Hematopoietic multipotent progenitor cell treated with erythropoietin and hydrocortisone succinate and interleukin-3 and kit ligand, for 17 days (in vitro differentiated cells): ENCODE data around the gene CPEB4.

ENCODE experiments used
- DNase-seq: peaks from one replicate; pipeline ENCODE4 v3.0.0-alpha.2; 2015; ENCODE audit warnings: low spot score

CPEB4 gene

DNA sequence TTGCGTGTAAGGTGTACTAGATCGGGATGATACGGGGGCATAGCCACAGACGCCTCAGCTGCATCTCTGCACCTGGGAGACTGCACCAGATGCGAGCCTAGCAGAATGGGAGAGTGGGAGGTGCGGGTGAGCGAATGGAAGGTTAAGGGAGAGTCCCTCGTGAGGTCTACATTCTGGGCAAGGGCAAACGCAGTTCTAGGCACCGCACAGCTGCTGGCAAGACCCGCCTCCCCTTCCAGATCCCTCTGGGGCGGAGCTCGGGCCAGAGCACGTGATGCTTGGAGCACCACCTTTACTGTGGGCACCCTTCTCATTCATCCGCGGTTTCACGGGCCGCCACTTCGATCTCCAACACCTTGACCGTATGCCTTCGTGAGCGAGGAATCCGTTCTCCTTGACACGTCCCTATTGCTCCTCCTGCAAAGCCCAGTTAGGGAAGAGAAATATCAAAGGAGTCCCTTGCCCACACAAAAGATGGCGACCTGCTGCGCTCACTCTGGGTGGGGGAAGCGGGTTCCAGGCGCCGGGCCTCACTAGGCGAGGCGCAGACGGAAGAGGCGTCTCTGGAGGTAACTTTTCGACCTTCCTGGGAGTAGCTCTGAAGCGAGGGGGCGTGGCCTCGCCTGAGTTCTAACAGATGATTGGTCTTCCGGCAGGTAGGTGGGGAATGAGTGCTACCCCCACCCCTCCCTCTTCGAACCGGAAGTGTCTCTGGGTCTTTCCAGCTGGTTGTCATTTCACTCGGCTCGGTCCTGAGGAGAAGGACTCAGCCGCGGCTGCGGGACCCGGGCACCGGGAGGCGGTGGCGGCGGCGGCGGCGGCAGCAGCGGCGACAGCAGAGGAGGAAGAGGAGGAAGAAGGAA, at the start of gene CPEB4:
TSS of gene CPEB4 (plus strand) at position 740 of the 863 bp plus-strand sequence. CDS start 1,385 bp downstream, outside the sequence.
- DNase-seq: peak; percentile 100

- DNase-seq: peak; percentile 91
These were observed 48.9 kb upstream of the CPEB4 start for GRCh38 chr5:173839117-173839713.

DNA sequence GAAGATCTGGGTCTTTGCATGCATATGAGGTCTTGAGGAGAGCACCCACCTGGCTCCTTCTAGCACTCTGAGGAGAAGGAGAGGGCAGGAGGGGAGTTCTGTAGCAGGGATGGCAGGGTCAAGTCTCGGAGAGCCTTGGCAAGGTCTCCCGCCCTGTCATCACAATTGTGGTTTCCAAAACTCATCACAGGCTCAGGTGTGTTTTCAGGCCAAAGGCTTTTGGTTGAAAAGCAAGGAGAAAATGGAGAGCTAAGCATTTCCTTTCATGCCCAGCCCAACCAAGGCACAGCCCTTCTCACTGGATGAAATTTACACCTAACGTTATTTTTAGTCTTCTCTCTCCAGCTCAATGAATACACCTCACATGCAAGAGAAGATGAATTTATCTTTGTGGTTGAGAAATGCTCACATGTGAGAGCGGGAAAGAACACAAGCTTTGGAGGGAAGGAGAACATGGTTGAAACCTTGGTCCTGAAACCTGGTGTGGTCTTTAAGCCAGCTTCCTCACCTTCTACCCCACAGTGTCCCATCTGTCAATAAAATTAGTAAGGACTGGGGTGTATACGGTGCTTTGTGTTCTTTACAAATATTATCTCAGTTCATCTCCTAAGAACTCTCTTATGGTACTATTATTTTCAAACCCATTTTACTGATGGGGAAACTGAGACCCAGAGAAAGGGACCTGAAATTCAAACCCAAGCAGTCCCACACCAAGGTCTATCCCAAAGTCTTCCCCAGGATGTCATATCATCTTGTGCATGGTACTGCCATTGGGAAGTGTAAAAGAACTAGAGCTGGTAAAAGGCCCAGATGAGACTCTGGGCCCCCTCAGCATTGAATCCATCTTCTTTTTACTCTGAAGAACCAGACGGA, 47.8 kb upstream of the CPEB4 start:
- DNase-seq: peak; percentile 44

- DNase-seq: no peak
These were observed 46.4 kb upstream of the CPEB4 start for GRCh38 chr5:173841710-173842109.

DNA sequence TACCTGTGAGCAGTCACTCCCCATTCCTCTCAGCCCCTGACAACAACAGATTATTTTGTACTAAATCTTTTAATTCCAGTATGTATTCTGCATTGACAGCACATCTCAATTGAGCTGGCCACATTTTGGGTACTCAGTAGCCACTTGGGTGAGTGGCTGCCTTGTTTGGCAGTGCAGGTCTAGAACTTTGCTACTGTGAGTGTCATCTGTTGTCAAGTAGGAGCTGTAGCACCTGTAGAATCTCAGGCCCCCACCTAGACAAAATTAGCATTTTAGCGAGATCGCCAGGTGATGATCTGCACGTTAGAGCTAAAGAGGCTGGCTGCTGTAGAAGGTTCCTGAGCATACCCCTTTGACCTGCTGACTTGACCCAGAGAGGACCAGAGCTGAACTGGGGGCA, 44.4 kb upstream of the CPEB4 start:
- DNase-seq: no peak

DNA sequence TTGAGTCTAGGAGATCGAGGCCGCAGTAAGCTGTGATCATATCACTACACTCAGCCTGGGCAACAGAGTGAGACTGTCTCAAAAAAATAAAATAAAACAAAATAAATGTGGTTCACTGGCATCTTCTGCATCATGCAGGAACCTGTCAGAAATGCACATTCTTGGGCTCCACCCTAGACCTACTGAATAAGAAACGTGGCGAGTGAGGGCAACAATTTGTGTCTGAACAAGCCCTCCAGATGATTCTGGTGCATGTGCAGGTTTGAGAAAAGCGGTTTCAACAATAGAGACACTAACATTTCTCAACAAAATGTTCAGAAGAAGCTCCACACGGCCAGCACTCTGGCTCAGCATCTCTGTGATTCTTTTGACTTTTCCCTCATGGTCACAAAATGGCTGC, 42.8 kb upstream of the CPEB4 start:
- no peak for DNase-seq

DNA sequence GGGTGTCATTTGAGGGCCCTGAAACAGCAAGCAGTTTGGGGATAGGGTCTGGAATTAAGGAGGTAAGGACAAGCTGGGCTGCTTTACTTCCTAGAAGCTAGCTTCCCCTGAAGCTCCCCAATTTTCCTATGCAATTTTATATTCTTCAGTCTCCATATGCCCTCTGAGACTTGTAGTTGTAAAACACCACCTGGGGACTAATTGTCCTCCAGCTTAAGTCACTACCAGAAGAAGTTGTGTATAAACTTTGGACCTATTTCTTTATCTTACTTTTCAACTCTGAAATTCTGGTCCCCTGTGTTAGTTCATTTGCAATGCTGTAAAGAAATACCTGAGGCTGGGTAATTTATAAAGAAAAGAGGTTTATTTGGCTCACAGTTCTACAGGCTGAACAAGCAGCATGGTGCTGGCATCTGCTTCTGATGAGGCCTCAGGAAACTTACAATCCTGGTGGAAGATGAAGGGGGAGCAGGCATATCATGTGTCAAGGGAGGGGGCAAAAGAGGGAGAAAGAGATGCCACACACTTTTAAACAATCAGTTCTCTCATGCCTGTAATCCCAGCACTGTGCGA, 41.1 kb upstream of the CPEB4 start:
- no peak for DNase-seq

- DNase-seq: no peak
These were observed 39.1 kb upstream of the CPEB4 start for GRCh38 chr5:173848986-173849596.

DNA sequence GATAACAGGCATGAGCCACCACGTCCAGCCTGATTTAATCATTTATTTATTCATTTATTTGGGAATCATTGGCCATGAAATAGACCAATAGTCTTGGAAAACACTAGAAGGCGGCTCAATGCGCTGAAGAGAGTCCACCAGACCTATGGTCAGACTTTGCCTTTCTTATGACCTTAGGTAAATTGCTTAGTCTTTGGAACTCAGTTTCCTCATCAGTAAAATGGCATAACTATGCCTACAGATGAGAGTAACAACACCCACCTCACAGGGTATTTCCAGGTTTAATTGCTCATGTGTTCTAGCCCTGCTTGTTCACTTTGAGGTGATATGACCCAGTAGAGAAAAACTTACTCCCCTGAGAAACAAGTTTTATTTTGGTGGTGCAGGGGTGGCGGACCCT, 38.2 kb upstream of the CPEB4 start:
- no peak for DNase-seq

DNA sequence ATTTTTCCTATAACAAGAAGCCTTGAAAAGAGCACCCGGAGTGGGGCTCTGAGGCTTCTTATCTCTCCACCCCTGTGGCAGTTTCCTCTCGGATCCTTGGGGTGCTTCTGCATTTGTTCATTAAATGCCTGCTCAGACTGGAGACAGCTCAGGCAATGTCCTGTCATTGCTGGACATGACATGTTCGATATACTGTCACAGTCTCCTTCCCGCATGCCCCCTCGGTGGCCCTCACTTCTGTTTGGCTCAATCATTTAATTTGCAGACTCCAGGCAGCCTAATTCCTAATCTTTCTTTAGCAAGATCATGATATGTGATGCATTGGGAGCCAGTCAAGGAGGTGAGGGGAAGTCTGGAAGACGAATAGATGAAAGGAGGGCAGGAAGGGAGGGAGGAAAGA, 37.5 kb upstream of the CPEB4 start:
- DNase-seq: peak; percentile 66

GRCh38 chr5:173851595-173852243, 36.4 kb upstream of the CPEB4 start:
- DNase-seq: no peak

DNA sequence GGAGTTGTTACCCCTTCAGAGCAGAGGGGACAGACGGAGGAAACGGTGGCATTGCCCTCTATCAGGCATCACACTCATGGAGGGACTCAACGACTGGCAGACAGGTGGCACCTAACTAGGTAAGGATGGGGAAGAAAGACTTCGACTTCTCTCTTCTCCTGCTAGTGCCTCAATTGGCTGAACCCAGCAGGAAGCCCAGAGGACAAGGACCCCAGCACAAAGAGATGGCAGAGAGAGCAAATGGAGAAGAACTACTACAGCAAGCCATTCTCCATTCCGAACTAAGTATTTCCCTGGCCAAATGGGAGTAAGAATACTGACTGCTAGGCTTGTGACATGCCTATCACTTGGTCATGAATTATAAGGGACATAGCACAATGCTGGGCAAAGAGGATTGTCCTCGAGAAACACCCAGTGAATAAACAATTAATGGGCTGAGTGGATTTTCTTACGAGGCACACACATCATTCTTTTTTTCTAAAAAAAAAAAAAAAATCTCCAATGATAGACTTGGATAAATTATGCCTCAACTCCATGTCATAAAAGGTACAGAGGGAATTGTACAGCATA, 35.3 kb upstream of the CPEB4 start:
- no peak for DNase-seq

- DNase-seq: peak; percentile 76
These were observed 34.6 kb upstream of the CPEB4 start for GRCh38 chr5:173853370-173854131.

GRCh38 chr5:173855162-173855994, 32.8 kb upstream of the CPEB4 start:
- DNase-seq: peak; percentile 92

DNA sequence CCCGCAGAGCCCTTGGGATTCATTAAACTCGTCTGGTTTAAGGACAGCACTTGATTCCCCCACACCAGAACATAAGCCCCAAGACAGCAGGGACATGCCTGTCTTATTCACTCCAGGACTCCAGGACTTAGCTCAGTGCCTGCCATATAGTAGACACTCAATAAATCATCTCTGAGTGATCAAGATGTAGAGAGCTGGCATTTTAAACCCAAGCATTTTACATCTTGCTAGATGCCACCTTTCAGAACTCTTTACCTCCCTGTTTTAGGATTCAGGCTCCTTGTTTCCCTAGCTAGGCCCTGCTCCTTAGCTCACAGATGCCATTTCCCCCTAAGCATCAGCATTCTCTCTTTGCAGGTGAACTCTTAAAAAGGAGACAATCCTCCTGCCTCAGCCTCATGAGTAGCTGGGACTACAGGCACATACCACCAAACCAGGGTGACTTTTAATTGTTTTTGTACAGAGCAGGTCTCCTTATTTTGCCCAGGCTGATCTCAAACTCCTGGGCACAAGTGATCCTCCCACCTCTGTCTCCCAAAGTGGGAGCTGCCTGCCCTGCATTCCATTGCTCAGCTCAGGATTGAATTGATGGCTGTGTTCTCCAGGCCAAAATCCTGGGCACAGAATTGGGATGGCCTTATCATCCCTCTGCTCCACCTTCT, 32.0 kb upstream of the CPEB4 start:
- DNase-seq: no peak

- DNase-seq: peak; percentile 40
These were observed 30.9 kb upstream of the CPEB4 start for GRCh38 chr5:173857234-173857633.

DNA sequence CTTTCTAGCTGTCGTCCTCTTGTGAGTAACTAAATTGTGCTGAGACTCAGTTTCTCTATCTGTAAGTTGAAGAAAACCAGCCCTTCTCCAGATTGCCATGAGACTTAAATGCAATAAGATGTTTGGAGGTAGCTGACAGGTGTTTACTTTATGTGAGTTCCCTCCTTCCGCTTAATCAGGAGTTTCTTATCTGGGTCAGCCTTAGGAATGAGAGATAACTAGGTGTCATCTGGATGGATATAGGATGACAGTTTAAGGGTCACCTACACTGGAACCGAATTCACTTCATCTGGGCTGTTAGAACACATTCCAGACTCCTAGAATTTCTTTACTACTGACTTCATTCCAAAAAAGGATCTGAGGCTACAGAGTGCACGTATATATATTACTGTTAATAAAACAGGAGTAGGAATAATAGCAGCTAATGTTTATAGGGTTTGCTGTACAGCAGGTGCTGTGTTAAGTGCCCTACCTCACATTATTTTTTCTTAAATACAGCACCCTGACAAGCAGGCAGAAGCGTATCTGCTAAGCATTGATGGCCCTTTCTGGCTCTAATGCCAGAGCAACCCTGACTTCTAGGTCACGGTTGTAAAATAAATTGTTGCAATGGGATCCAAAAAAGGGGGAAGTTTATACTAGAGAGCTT, 30.0 kb upstream of the CPEB4 start:
- DNase-seq: peak; percentile 67
